NCI-H2107 treated with DMSO at 0.1 percent for 48 hours (cell line): Measurements from ENCODE around the gene NRP2.

Source experiments
- DNase-seq: peaks from one replicate; lab custom pipeline; 2025; ENCODE audit not compliant: unreplicated experiment; lab: John Stamatoyannopoulos, UW

Gene NRP2

GRCh38 chr2:205728366-205728765 is 46.1 kb downstream of the NRP2 start:
- no peak for DNase-seq

- DNase-seq, result no peak
Observed at GRCh38 chr2:205730191-205730590, 47.9 kb downstream of the NRP2 start.

- DNase-seq, result no peak
Observed at GRCh38 chr2:205730701-205731582, 48.6 kb downstream of the NRP2 start.

GRCh38 chr2:205731583-205731981 is 49.3 kb downstream of the NRP2 start:
- DNase-seq, result no peak

GRCh38 chr2:205732314-205732713 is 50.0 kb downstream of the NRP2 start:
- no peak for DNase-seq

- DNase-seq, result no peak
Observed at GRCh38 chr2:205733082-205733481, 50.8 kb downstream of the NRP2 start.

GRCh38 chr2:205733648-205734047 is 51.3 kb downstream of the NRP2 start:
- DNase-seq, result no peak

GRCh38 chr2:205734436-205735037 is 52.2 kb downstream of the NRP2 start:
- no peak for DNase-seq

GRCh38 chr2:205738117-205738968 is 56.0 kb downstream of the NRP2 start:
- DNase-seq, result no peak

- no peak for DNase-seq
Observed at GRCh38 chr2:205739620-205740019, 57.3 kb downstream of the NRP2 start.

- no peak for DNase-seq
Observed at GRCh38 chr2:205740381-205740780, 58.1 kb downstream of the NRP2 start.

- no peak for DNase-seq
Observed at GRCh38 chr2:205741256-205741978, 59.1 kb downstream of the NRP2 start.

- DNase-seq, result no peak
Observed at GRCh38 chr2:205743137-205743536, 60.8 kb downstream of the NRP2 start.

GRCh38 chr2:205744074-205744591 is 61.8 kb downstream of the NRP2 start:
- no peak for DNase-seq

- no peak for DNase-seq
Observed at GRCh38 chr2:205745661-205746419, 63.5 kb downstream of the NRP2 start.

GRCh38 chr2:205746420-205746785 is 64.1 kb downstream of the NRP2 start:
- no peak for DNase-seq

- no peak for DNase-seq
Observed at GRCh38 chr2:205747829-205748386, 65.6 kb downstream of the NRP2 start.

- DNase-seq, result no peak
Observed at GRCh38 chr2:205748639-205749038, 66.3 kb downstream of the NRP2 start.

GRCh38 chr2:205749078-205749477 is 66.8 kb downstream of the NRP2 start:
- no peak for DNase-seq

- DNase-seq, result no peak
Observed at GRCh38 chr2:205750797-205751196, 68.5 kb downstream of the NRP2 start.
